Measurements from ENCODE around the gene MUC6.

DNA sequence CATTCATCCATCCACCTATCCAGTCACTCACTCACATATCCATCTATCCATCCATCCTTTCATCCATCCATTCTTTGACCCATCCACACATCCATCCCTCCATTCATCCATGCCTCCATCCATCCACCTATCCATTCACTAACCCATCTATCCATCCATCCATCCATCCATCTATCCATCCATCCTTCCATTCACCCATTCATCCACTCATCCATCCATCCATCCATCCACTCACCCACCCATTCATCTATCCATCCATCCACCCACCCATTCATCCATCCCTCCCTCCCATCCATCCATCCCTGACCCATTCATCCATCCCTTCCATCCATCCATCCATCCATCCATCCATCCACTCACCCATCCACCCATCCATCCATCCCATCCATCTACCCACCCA is 33.2 kb upstream of the MUC6 start:
- no peak for TF ChIP-seq MZF1 (tag by site-specific recombination; IDR thresholded peaks at IDR 0.05; ENCODE audit: borderline replicate concordance)
- TF ChIP-seq, protein P1, sequence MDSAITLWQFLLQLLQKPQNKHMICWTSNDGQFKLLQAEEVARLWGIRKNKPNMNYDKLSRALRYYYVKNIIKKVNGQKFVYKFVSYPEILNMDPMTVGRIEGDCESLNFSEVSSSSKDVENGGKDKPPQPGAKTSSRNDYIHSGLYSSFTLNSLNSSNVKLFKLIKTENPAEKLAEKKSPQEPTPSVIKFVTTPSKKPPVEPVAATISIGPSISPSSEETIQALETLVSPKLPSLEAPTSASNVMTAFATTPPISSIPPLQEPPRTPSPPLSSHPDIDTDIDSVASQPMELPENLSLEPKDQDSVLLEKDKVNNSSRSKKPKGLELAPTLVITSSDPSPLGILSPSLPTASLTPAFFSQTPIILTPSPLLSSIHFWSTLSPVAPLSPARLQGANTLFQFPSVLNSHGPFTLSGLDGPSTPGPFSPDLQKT (IDR thresholded peaks at IDR 0.05; ENCODE audit: borderline replicate concordance, low read depth, low read length) = no peak
- TF ChIP-seq, protein P2, sequence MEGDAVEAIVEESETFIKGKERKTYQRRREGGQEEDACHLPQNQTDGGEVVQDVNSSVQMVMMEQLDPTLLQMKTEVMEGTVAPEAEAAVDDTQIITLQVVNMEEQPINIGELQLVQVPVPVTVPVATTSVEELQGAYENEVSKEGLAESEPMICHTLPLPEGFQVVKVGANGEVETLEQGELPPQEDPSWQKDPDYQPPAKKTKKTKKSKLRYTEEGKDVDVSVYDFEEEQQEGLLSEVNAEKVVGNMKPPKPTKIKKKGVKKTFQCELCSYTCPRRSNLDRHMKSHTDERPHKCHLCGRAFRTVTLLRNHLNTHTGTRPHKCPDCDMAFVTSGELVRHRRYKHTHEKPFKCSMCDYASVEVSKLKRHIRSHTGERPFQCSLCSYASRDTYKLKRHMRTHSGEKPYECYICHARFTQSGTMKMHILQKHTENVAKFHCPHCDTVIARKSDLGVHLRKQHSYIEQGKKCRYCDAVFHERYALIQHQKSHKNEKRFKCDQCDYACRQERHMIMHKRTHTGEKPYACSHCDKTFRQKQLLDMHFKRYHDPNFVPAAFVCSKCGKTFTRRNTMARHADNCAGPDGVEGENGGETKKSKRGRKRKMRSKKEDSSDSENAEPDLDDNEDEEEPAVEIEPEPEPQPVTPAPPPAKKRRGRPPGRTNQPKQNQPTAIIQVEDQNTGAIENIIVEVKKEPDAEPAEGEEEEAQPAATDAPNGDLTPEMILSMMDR (tag by site-specific recombination; IDR thresholded peaks at IDR 0.05) = no peak
